NCI-H2081 (cell line): ENCODE measurements around the gene NEB.
"Not testable (repeated sequence)": the region's sequence is repeated elsewhere in the genome, so short reads cannot be mapped to it uniquely, and the experiment has no call there.

ENCODE experiments used
- DNase-seq, 2 experiments: peaks; one replicate each; lab custom pipeline; 2025; lab: John Stamatoyannopoulos, UW

Gene NEB

GRCh38 chr2:151707857-151708256, 26.4 kb downstream of the NEB start:
- no peak for DNase-seq

GRCh38 chr2:151704480-151704961, 29.8 kb downstream of the NEB start:
- not testable (repeated sequence) for DNase-seq

GRCh38 chr2:151698134-151698533, 36.1 kb downstream of the NEB start:
- DNase-seq: not testable (repeated sequence)

GRCh38 chr2:151695778-151696177, 38.5 kb downstream of the NEB start:
- DNase-seq: no peak

GRCh38 chr2:151691631-151692030, 42.6 kb downstream of the NEB start:
- no peak for DNase-seq

GRCh38 chr2:151688719-151689118, 45.6 kb downstream of the NEB start:
- DNase-seq: no peak

GRCh38 chr2:151682459-151683003, 51.7 kb downstream of the NEB start:
- DNase-seq: no peak

- no peak for DNase-seq
Measured at GRCh38 chr2:151681051-151681450, 53.2 kb downstream of the NEB start.

GRCh38 chr2:151679994-151680393, 54.3 kb downstream of the NEB start:
- DNase-seq: no peak

GRCh38 chr2:151678849-151679248, 55.4 kb downstream of the NEB start:
- no peak for DNase-seq

- no peak for DNase-seq
Measured at GRCh38 chr2:151673016-151673415, 61.3 kb downstream of the NEB start.

- no peak for DNase-seq
Measured at GRCh38 chr2:151672277-151672676, 62.0 kb downstream of the NEB start.

- DNase-seq: no peak
Measured at GRCh38 chr2:151670846-151671597, 63.3 kb downstream of the NEB start.

GRCh38 chr2:151670346-151670745, 63.9 kb downstream of the NEB start:
- DNase-seq: no peak

- DNase-seq: no peak
Measured at GRCh38 chr2:151669585-151670081, 64.6 kb downstream of the NEB start.

- DNase-seq: no peak
Measured at GRCh38 chr2:151668737-151669136, 65.5 kb downstream of the NEB start.

- no peak for DNase-seq
Measured at GRCh38 chr2:151665959-151666358, 68.3 kb downstream of the NEB start.

GRCh38 chr2:151664520-151664919, 69.8 kb downstream of the NEB start:
- DNase-seq: no peak

- DNase-seq: no peak
Measured at GRCh38 chr2:151661625-151662024, 72.7 kb downstream of the NEB start.

GRCh38 chr2:151658081-151658480, 76.2 kb downstream of the NEB start:
- DNase-seq: no peak

- DNase-seq: no peak
Measured at GRCh38 chr2:151657667-151658076, 76.6 kb downstream of the NEB start.

GRCh38 chr2:151655663-151656398, 78.4 kb downstream of the NEB start:
- DNase-seq: no peak

GRCh38 chr2:151654891-151655290, 79.4 kb downstream of the NEB start:
- no peak for DNase-seq
